Measurements from ENCODE around the gene AWAT2. TPM values are rescaled to one million over a fixed set of nuclear protein-coding genes. Genes with fewer than 3 reads are reported as not detected.

Gene AWAT2
- total RNA-seq, 1 donor from 2014 or later = not detected

GRCh38 chrX:70038951-70039350 lies 10.8 kb downstream of the AWAT2 start:
- Histone ChIP-seq H3K4me2 (no peak overlapping the region), H3K36me3 (no peaks in the 10 kb centered on the region), H3K79me2 (ENCODE audit: low read depth) (no peaks in the 10 kb centered on the region), H3K4me3 (no peak overlapping the region), H2AFZ (replicated peaks) (no peak overlapping the region), H3F3A (ENCODE audit: low read depth) (no peaks in the 10 kb centered on the region), H3K27ac (no peak overlapping the region), H4K20me1 (ENCODE audit: low read depth) (no peaks in the 10 kb centered on the region), H3K27me3 (no peaks in the 10 kb centered on the region), H3K9me3 (ENCODE audit: low read depth) (no peaks in the 10 kb centered on the region), H3K4me1 (no peaks in the 10 kb centered on the region), H3K9ac (no peak overlapping the region)
- TF ChIP-seq EZH2phosphoT487 (IDR thresholded peaks at IDR 0.05) = no peak
- no peak for TF ChIP-seq EZH2 (IDR thresholded peaks at IDR 0.05)
- TF ChIP-seq CTCF (IDR thresholded peaks at IDR 0.05) = no peak
- Mint-ChIP-seq H3K9me3 (peaks cover 2% of the 10 kb centered on the region), H3K27me3 (ENCODE audit: insufficient read depth, low read depth) (peaks cover 2% of the 10 kb centered on the region), H3K27ac (no peak overlapping the region), H3K36me3 (no peaks in the 10 kb centered on the region), H3K4me1 (no peaks in the 10 kb centered on the region), H3K4me3 (no peak overlapping the region)
- DNase-seq (ENCODE audit: low spot score) = no peak

DNA sequence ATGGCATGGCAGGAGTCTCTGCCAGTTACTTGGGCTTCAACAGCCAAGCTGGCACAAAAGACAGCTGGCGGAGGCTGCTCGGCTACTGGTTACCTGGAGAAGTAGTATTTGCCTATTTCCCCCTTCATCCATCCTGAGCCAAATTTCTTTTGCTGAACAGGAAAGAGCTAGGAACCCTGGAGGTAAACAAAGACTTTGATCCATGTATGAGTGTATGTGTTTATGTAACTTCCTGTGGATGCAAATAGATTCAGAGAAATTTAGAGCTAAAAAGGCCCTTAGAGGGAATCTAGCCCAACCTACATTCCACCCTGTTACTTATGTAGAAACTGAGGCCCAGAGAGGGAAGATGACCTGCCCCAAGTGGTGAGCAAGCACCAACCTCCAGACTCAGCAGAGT lies 11.2 kb downstream of the AWAT2 start:
- H3K36me3 ChIP-seq = no peaks in the 10 kb centered on the region
- H3F3A ChIP-seq (ENCODE audit: low read depth) = no peaks in the 10 kb centered on the region
- H3K4me3 Mint-ChIP-seq = no peak overlapping the region
- H3K79me2 ChIP-seq (ENCODE audit: low read depth) = no peaks in the 10 kb centered on the region
- no peak overlapping the region for H3K4me3 ChIP-seq
- no peaks in the 10 kb centered on the region for H3K27me3 ChIP-seq
- H3K4me2 ChIP-seq = no peak overlapping the region
- no peak overlapping the region for H3K27ac Mint-ChIP-seq
- no peaks in the 10 kb centered on the region for H3K4me1 ChIP-seq
- no peak overlapping the region for H3K27ac ChIP-seq
- no peak for DNase-seq (ENCODE audit: low spot score)
- no peak overlapping the region for H3K9ac ChIP-seq
- H4K20me1 ChIP-seq (ENCODE audit: low read depth) = no peaks in the 10 kb centered on the region
- H3K27me3 Mint-ChIP-seq (ENCODE audit: insufficient read depth, low read depth) = peaks cover 2% of the 10 kb centered on the region
- TF ChIP-seq EZH2 (IDR thresholded peaks at IDR 0.05) (no peak), CTCF (IDR thresholded peaks at IDR 0.05) (no peak), EZH2phosphoT487 (IDR thresholded peaks at IDR 0.05) (no peak)
- peaks cover 2% of the 10 kb centered on the region for H3K9me3 Mint-ChIP-seq
- H3K9me3 ChIP-seq (ENCODE audit: low read depth) = no peaks in the 10 kb centered on the region
- no peak overlapping the region for H2AFZ ChIP-seq (replicated peaks)
- no peaks in the 10 kb centered on the region for H3K4me1 Mint-ChIP-seq
- H3K36me3 Mint-ChIP-seq = no peaks in the 10 kb centered on the region

- H3K4me1 ChIP-seq = no peaks in the 10 kb centered on the region
- no peak overlapping the region for H3K27ac ChIP-seq
- H3K9ac ChIP-seq = no peak overlapping the region
- no peaks in the 10 kb centered on the region for H3K27me3 ChIP-seq
- no peak overlapping the region for H3K4me3 Mint-ChIP-seq
- H3K4me2 ChIP-seq = no peak overlapping the region
- H3K4me1 Mint-ChIP-seq = no peaks in the 10 kb centered on the region
- no peaks in the 10 kb centered on the region for H3K36me3 ChIP-seq
- no peak overlapping the region for H3K27ac Mint-ChIP-seq
- H3K9me3 ChIP-seq (ENCODE audit: low read depth) = no peaks in the 10 kb centered on the region
- H3K27me3 Mint-ChIP-seq (ENCODE audit: insufficient read depth, low read depth) = peaks cover 9% of the 10 kb centered on the region
- no peaks in the 10 kb centered on the region for H4K20me1 ChIP-seq (ENCODE audit: low read depth)
- no peak for DNase-seq (ENCODE audit: low spot score)
- no peaks in the 10 kb centered on the region for H3K79me2 ChIP-seq (ENCODE audit: low read depth)
- H2AFZ ChIP-seq (replicated peaks) = no peak overlapping the region
- no peak overlapping the region for H3K4me3 ChIP-seq
- no peaks in the 10 kb centered on the region for H3K36me3 Mint-ChIP-seq
- no peaks in the 10 kb centered on the region for H3F3A ChIP-seq (ENCODE audit: low read depth)
- no peaks in the 10 kb centered on the region for H3K9me3 Mint-ChIP-seq
- no peak for TF ChIP-seq EZH2phosphoT487 (IDR thresholded peaks at IDR 0.05)
- no peak for TF ChIP-seq CTCF (IDR thresholded peaks at IDR 0.05)
- no peak for TF ChIP-seq EZH2 (IDR thresholded peaks at IDR 0.05)
Observed at GRCh38 chrX:70034646-70035045, 15.1 kb downstream of the AWAT2 start.
